Osteocyte (in vitro differentiated cells): Measurements from ENCODE around the gene ARHGAP36. TPM values are rescaled to one million over a fixed set of nuclear protein-coding genes. Genes with fewer than 3 reads are reported as not detected.

Source experiments
- DNase-seq: peaks from one replicate; pipeline ENCODE4 v3.0.0; 2021; ENCODE audit warnings: mixed read lengths; ENCODE audit not compliant: unreplicated experiment; ENCODE audit errors: extremely low spot score
- H3K27ac Mint-ChIP-seq: one replicate; pipeline ENCODE4 v1.8.0; 2021; ENCODE audit warnings: mild to moderate bottlenecking, mixed read lengths; ENCODE audit not compliant: unreplicated experiment
- H3K27me3 Mint-ChIP-seq: one replicate; pipeline ENCODE4 v1.8.0; 2021; ENCODE audit warnings: mixed read lengths; ENCODE audit not compliant: unreplicated experiment
- H3K36me3 Mint-ChIP-seq: one replicate; pipeline ENCODE4 v1.8.0; 2021; ENCODE audit warnings: mixed read lengths; ENCODE audit not compliant: unreplicated experiment
- H3K4me1 Mint-ChIP-seq: one replicate; pipeline ENCODE4 v1.8.0; 2021; ENCODE audit warnings: mixed read lengths; ENCODE audit not compliant: unreplicated experiment
- H3K4me3 Mint-ChIP-seq: one replicate; pipeline ENCODE4 v1.8.0; 2021; ENCODE audit warnings: mild to moderate bottlenecking, moderate library complexity, mixed read lengths; ENCODE audit not compliant: unreplicated experiment
- H3K9me3 Mint-ChIP-seq: one replicate; pipeline ENCODE4 v1.8.0; 2021; ENCODE audit warnings: mixed read lengths; ENCODE audit not compliant: unreplicated experiment
- CTCF ChIP-seq: fragments of 200-600 bp; sonication (generic); IDR thresholded peaks from 2 replicates; pipeline ENCODE4 v1.5.0; 2021; ENCODE audit warnings: antibody characterized with exemption, mild to moderate bottlenecking, moderate library complexity
- total RNA-seq: library from RNA; stranded (reverse); gene quantifications from 2 replicates; pipeline ENCODE4 v1.2.1, GENCODE V29; 2021

ARHGAP36 gene
- total RNA-seq, 1 donor from 2014 or later, result not detected

GRCh38 chrX:131047180-131047579 lies 11.0 kb upstream of the ARHGAP36 start:
- TF ChIP-seq CTCF, result no peak
- H3K4me1 Mint-ChIP-seq, result no peaks in the 10 kb centered on the region
- H3K27ac Mint-ChIP-seq, result no peak overlapping the region
- no peak overlapping the region for H3K4me3 Mint-ChIP-seq
- H3K36me3 Mint-ChIP-seq, result no peaks in the 10 kb centered on the region
- peaks cover 3% of the 10 kb centered on the region for H3K27me3 Mint-ChIP-seq
- H3K9me3 Mint-ChIP-seq, result no peaks in the 10 kb centered on the region
- no peak for DNase-seq

DNA sequence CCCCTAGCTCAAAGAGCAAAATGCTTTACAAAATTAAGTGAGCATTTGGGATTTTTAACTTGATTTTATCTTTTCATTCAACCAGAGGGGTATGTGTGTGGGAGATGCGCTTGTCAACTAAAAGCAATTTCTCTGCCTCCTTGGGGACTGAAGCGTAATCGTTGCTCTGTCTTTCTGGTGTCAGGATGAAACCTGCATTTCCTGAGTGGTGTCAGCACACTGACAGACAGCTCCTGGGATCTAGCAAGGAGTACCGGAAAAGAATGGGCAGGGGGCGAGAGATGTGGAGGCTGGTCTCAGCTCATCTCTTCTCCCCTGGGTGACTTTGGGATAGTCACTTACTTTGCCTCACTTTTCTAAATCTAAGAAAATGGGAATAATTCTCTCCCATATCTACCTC lies 5.1 kb upstream of the ARHGAP36 start:
- no peaks in the 10 kb centered on the region for H3K36me3 Mint-ChIP-seq
- H3K4me3 Mint-ChIP-seq, result no peak overlapping the region
- no peaks in the 10 kb centered on the region for H3K4me1 Mint-ChIP-seq
- H3K9me3 Mint-ChIP-seq, result no peaks in the 10 kb centered on the region
- H3K27ac Mint-ChIP-seq, result no peak overlapping the region
- TF ChIP-seq CTCF, result no peak
- H3K27me3 Mint-ChIP-seq, result peaks cover 7% of the 10 kb centered on the region
- DNase-seq, result no peak

- no peaks in the 10 kb centered on the region for H3K4me1 Mint-ChIP-seq
- no peak for TF ChIP-seq CTCF
- DNase-seq, result no peak
- H3K27me3 Mint-ChIP-seq, result peaks cover 22% of the 10 kb centered on the region
- H3K27ac Mint-ChIP-seq, result no peak overlapping the region
- no peaks in the 10 kb centered on the region for H3K36me3 Mint-ChIP-seq
- H3K9me3 Mint-ChIP-seq, result no peaks in the 10 kb centered on the region
- H3K4me3 Mint-ChIP-seq, result no peak overlapping the region
These were observed 3.2 kb upstream of the ARHGAP36 start for GRCh38 chrX:131054906-131055305.

GRCh38 chrX:131057706-131058105 lies 440 bp upstream of the ARHGAP36 start:
- DNase-seq, result no peak
- no peaks in the 10 kb centered on the region for H3K36me3 Mint-ChIP-seq
- no peak overlapping the region for H3K4me3 Mint-ChIP-seq
- no peak for TF ChIP-seq CTCF
- H3K27ac Mint-ChIP-seq, result no peak overlapping the region
- H3K27me3 Mint-ChIP-seq, result peaks cover 28% of the 10 kb centered on the region
- H3K4me1 Mint-ChIP-seq, result no peaks in the 10 kb centered on the region
- H3K9me3 Mint-ChIP-seq, result no peaks in the 10 kb centered on the region

DNA sequence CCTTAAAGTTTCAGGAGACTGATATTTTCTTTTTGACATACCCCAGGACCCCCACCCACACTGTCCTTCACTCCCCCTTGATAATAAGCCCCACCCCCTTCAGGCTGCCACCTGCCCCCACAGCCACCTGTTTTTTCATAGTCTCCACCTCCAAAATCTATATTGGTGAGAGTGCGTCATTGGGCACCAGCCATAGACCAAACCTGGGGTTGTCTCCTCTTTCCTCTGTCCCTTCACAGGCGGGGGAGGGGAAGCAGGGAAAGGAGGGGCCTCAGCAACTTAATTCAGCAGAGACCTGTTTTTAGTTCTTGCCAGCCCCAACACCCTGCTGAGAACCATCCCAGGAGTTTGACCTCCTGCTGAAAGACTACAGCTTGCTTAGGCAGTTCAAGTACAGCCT lies 1.1 kb downstream of the ARHGAP36 start:
- DNase-seq, result no peak
- H3K27ac Mint-ChIP-seq, result no peak overlapping the region
- TF ChIP-seq CTCF, result no peak
- no peaks in the 10 kb centered on the region for H3K9me3 Mint-ChIP-seq
- H3K4me3 Mint-ChIP-seq, result no peak overlapping the region
- peaks cover 34% of the 10 kb centered on the region for H3K27me3 Mint-ChIP-seq
- no peaks in the 10 kb centered on the region for H3K36me3 Mint-ChIP-seq
- H3K4me1 Mint-ChIP-seq, result no peaks in the 10 kb centered on the region
